Hepatocyte (in vitro differentiated cells): Measurements from ENCODE around the gene ANKRD11. TPM values are rescaled to one million over a fixed set of nuclear protein-coding genes. Genes with fewer than 3 reads are reported as not detected.
"Not testable (repeated sequence)": the region's sequence is repeated elsewhere in the genome, so short reads cannot be mapped to it uniquely, and the experiment has no call there.

ENCODE experiments used
- DNase-seq: peaks from one replicate; pipeline ENCODE4 v3.0.0-alpha.2; 2016; ENCODE audit warnings: low spot score
- H2AFZ ChIP-seq: fragments of 200-600 bp; sonication (generic); 2 replicates; pipeline ENCODE4 v1.6.0; 2016; ENCODE audit warnings: antibody characterized with exemption, mild to moderate bottlenecking
- H3K27ac ChIP-seq: fragments of 200-600 bp; sonication (generic); 2 replicates; pipeline ENCODE4 v1.5.1; 2016; ENCODE audit warnings: mild to moderate bottlenecking
- H3K27me3 ChIP-seq: fragments of 200-600 bp; sonication (generic); 2 replicates; pipeline ENCODE4 v1.6.1; 2016
- H3K36me3 ChIP-seq: fragments of 200-600 bp; sonication (generic); replicated peaks from 2 replicates; pipeline ENCODE4 v1.5.1; 2016; ENCODE audit warnings: low read depth; ENCODE audit not compliant: insufficient read depth
- H3K4me1 ChIP-seq: fragments of 200-600 bp; sonication (generic); 2 replicates; pipeline ENCODE4 v1.5.1; 2016; ENCODE audit warnings: mild to moderate bottlenecking, moderate library complexity; ENCODE audit not compliant: insufficient read depth
- H3K4me2 ChIP-seq: fragments of 200-600 bp; sonication (generic); 2 replicates; pipeline ENCODE4 v1.6.0; 2016
- H3K4me3 ChIP-seq: fragments of 200-600 bp; sonication (generic); 2 replicates; pipeline ENCODE4 v1.5.1; 2016; ENCODE audit warnings: mild to moderate bottlenecking
- H3K79me2 ChIP-seq: fragments of 200-600 bp; sonication (generic); 2 replicates; pipeline ENCODE4 v1.6.0; 2017; ENCODE audit warnings: mild to moderate bottlenecking
- H3K9me2 ChIP-seq: fragments of 200-600 bp; sonication (generic); replicated peaks from 2 replicates; pipeline ENCODE4 v1.6.0; 2017; ENCODE audit warnings: mild to moderate bottlenecking; ENCODE audit not compliant: insufficient read depth
- H3K9me3 ChIP-seq: fragments of 200-600 bp; sonication (generic); 2 replicates; pipeline ENCODE4 v1.5.1; 2016; ENCODE audit warnings: low read depth, mild to moderate bottlenecking
- H4K20me1 ChIP-seq: fragments of 200-600 bp; sonication (generic); 2 replicates; pipeline ENCODE4 v1.6.0; 2016; ENCODE audit warnings: mild to moderate bottlenecking; ENCODE audit not compliant: insufficient read depth, poor library complexity, severe bottlenecking
- EZH2 ChIP-seq: fragments of 200-600 bp; sonication (generic); IDR thresholded peaks from 2 replicates; pipeline ENCODE4 v1.6.1; 2016; ENCODE audit warnings: antibody characterized with exemption, mild to moderate bottlenecking, borderline replicate concordance
- EZH2phosphoT487 ChIP-seq: fragments of 200-600 bp; sonication (generic); IDR thresholded peaks from one replicate; pipeline ENCODE4 v1.6.1; 2018; ENCODE audit warnings: antibody characterized with exemption, mild to moderate bottlenecking, low read depth, moderate library complexity; ENCODE audit not compliant: unreplicated experiment, severe bottlenecking
- WGBS: methylation state at CpG from one replicate; pipeline ENCODE4 v1.1.6; 2016; ENCODE audit warnings: low lambda C conversion rate; ENCODE audit errors: missing lambda C conversion rate; 5-methylcytosine and 5-hydroxymethylcytosine counted together
- polyA plus RNA-seq: library from polyadenylated mRNA; unstranded; fragments of >200 nt; fragmentation: Nextera tagmentation; extraction: Ambion mirVana; gene quantifications from 2 replicates; pipeline ENCODE4 v1.2.1, GENCODE V29; 2016
- total RNA-seq: library from RNA; depleted of rRNA; stranded (reverse); fragments of >200 nt; gene quantifications from 2 replicates; pipeline ENCODE4 v1.2.3, GENCODE V29; 2014
- TF ChIP-seq, protein P1 (sequence below): fragments of 200-600 bp; sonication (generic); IDR thresholded peaks from 2 replicates; pipeline ENCODE4 v1.5.1; 2016; ENCODE audit warnings: antibody characterized with exemption, mild to moderate bottlenecking; ENCODE audit not compliant: poor library complexity

The ANKRD11 gene
- total and polyA plus RNA-seq, 2 experiments from 2014 or later, result 48.7 to 130 TPM

DNA sequence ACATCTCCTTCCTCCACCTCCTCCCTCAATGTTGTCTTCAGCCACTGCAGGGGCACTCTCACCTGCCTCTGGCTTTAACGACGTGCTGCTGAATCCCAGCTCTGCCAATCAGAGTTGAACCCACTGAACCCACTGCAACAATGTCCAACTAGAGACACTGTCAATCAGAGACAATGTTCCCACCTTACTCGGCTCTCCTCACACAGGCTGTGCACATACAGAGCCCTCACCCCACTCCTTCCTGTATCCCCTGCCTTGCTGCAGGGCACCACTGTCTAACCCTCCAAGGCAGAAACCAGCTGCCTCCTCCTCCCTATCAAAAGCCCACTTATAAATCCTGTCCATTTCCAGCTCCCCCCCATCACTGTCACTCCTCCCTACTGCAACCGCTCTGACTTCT lies 58.7 kb downstream of the ANKRD11 start:
- peak overlapping the region; percentile 85 for H3K27ac ChIP-seq
- no peaks in the 10 kb centered on the region for H3K27me3 ChIP-seq
- H3K4me3 ChIP-seq, result no peak overlapping the region
- H4K20me1 ChIP-seq, result peaks cover 90% of the 10 kb centered on the region
- H3K4me2 ChIP-seq, result peak overlapping the region; percentile 64
- no peak overlapping the region for H2AFZ ChIP-seq
- no peak for TF ChIP-seq EZH2phosphoT487
- TF ChIP-seq EZH2, result no peak
- 56% methylated on average over 4 of the region's 4 CpGs for WGBS
- no peaks in the 10 kb centered on the region for H3K9me3 ChIP-seq
- H3K9me2 ChIP-seq, result no peaks in the 10 kb centered on the region
- no peak for DNase-seq
- H3K79me2 ChIP-seq, result peaks cover 85% of the 10 kb centered on the region
- peaks cover 21% of the 10 kb centered on the region for H3K4me1 ChIP-seq
- H3K36me3 ChIP-seq, result no peaks in the 10 kb centered on the region

DNA sequence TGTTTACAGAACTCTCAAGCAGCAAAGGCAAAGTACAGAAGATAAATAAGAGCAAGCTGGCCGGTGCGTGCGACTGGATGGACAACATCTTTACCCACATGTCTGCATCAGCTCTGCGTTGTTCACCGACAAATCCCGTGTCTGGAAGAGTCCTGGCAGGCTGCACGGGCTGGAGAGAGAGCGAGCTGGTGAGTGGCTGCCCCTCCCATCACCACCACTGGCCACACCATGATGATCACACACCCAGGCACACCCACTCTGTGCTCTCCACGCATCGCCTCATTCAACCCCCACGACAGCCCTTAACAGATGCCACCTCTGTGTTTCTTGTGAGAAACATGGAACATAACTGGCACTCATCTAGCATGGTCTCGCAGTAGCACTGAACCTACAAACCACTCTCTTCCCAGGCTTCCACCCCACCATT lies 59.2 kb downstream of the ANKRD11 start:
- peaks cover 90% of the 10 kb centered on the region for H4K20me1 ChIP-seq
- H3K4me1 ChIP-seq, result peaks cover 21% of the 10 kb centered on the region
- H2AFZ ChIP-seq, result no peak overlapping the region
- whole genome bisulfite sequencing, result 21% methylated on average over 12 of the region's 12 CpGs
- DNase-seq, result peak; percentile 90
- no peaks in the 10 kb centered on the region for H3K9me3 ChIP-seq
- peak overlapping the region; percentile 64 for H3K4me2 ChIP-seq
- peak overlapping the region; percentile 85 for H3K27ac ChIP-seq
- no peaks in the 10 kb centered on the region for H3K27me3 ChIP-seq
- no peak overlapping the region for H3K4me3 ChIP-seq
- H3K36me3 ChIP-seq, result no peaks in the 10 kb centered on the region
- peaks cover 85% of the 10 kb centered on the region for H3K79me2 ChIP-seq
- TF ChIP-seq EZH2 (no peak), EZH2phosphoT487 (no peak)
- TF ChIP-seq, protein P1, sequence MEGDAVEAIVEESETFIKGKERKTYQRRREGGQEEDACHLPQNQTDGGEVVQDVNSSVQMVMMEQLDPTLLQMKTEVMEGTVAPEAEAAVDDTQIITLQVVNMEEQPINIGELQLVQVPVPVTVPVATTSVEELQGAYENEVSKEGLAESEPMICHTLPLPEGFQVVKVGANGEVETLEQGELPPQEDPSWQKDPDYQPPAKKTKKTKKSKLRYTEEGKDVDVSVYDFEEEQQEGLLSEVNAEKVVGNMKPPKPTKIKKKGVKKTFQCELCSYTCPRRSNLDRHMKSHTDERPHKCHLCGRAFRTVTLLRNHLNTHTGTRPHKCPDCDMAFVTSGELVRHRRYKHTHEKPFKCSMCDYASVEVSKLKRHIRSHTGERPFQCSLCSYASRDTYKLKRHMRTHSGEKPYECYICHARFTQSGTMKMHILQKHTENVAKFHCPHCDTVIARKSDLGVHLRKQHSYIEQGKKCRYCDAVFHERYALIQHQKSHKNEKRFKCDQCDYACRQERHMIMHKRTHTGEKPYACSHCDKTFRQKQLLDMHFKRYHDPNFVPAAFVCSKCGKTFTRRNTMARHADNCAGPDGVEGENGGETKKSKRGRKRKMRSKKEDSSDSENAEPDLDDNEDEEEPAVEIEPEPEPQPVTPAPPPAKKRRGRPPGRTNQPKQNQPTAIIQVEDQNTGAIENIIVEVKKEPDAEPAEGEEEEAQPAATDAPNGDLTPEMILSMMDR, result no peak
- no peaks in the 10 kb centered on the region for H3K9me2 ChIP-seq

GRCh38 chr16:89430436-89431157 lies 59.8 kb downstream of the ANKRD11 start:
- Histone ChIP-seq H3K27ac (peak overlapping the region; percentile 85), H3K4me2 (peak overlapping the region; percentile 64), H3K36me3 (no peaks in the 10 kb centered on the region), H3K9me2 (no peaks in the 10 kb centered on the region), H3K4me1 (peaks cover 21% of the 10 kb centered on the region), H4K20me1 (peaks cover 90% of the 10 kb centered on the region), H3K79me2 (peaks cover 85% of the 10 kb centered on the region), H3K9me3 (no peaks in the 10 kb centered on the region), H3K4me3 (no peak overlapping the region), H3K27me3 (no peaks in the 10 kb centered on the region), H2AFZ (no peak overlapping the region)
- 67% methylated on average over 19 of the region's 19 CpGs for WGBS
- peak; percentile 66 for DNase-seq
- TF ChIP-seq EZH2phosphoT487, result no peak
- TF ChIP-seq EZH2, result no peak
- TF ChIP-seq, protein P1, result no peak

GRCh38 chr16:89428605-89429004 lies 61.8 kb downstream of the ANKRD11 start:
- H2AFZ ChIP-seq, H3K27me3 ChIP-seq, H3K27ac ChIP-seq, H3K36me3 ChIP-seq, H3K9me3 ChIP-seq, H3K4me2 ChIP-seq, H3K9me2 ChIP-seq, H3K4me3 ChIP-seq, DNase-seq: not testable (repeated sequence)
- peaks cover 85% of the 10 kb centered on the region for H3K79me2 ChIP-seq
- H3K4me1 ChIP-seq, result peaks cover 21% of the 10 kb centered on the region
- WGBS, result 100% methylated on average over 7 of the region's 7 CpGs
- H4K20me1 ChIP-seq, result peaks cover 90% of the 10 kb centered on the region
